ENCODE measurements around the gene LY6G5B.

DNA sequence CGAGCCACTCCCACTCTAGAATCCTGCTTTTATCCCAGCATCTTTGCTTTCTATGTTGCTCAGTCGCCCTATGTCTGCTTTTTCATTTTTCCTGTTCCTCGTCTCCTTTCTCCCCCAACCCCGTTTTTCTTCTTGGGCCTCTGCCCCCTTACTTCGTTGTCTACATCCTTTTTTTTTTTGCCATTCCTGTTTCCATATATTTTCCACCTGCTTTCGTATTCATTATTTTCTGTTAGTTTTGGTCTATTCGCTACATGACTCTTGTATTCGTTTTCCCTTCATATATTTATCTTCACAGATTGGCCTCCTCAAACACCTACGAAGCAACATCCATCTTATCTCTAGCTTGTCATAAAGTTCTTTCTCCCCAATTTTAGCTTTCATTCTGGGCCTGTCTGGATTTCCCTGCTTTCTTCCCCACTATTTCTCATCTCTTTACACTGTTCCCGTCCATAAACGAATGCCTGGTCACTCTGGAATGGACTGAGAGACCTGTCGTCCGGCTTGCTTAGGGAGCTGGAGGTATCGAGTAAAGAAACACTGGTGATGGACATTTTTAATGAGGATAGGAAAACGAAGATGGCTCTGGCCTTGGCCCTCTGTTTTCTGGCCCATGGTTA is 48.3 kb upstream of the LY6G5B start:
- TF ChIP-seq EZH2 (IDR thresholded peaks at IDR 0.05; ENCODE audit: low read length, unreplicated experiment) (no peak), EZH2phosphoT487 (IDR thresholded peaks at IDR 0.05; ENCODE audit: borderline replicate concordance, low read length) (no peak)
- TF ChIP-seq, protein P1, sequence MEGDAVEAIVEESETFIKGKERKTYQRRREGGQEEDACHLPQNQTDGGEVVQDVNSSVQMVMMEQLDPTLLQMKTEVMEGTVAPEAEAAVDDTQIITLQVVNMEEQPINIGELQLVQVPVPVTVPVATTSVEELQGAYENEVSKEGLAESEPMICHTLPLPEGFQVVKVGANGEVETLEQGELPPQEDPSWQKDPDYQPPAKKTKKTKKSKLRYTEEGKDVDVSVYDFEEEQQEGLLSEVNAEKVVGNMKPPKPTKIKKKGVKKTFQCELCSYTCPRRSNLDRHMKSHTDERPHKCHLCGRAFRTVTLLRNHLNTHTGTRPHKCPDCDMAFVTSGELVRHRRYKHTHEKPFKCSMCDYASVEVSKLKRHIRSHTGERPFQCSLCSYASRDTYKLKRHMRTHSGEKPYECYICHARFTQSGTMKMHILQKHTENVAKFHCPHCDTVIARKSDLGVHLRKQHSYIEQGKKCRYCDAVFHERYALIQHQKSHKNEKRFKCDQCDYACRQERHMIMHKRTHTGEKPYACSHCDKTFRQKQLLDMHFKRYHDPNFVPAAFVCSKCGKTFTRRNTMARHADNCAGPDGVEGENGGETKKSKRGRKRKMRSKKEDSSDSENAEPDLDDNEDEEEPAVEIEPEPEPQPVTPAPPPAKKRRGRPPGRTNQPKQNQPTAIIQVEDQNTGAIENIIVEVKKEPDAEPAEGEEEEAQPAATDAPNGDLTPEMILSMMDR (conservative IDR thresholded peaks at IDR 0.05; ENCODE audit: low read depth, low read length), result no peak

Data from PC-3 (cell line).